Neutrophil (primary cell): Measurements from ENCODE around the gene CDKL5.

ENCODE experiments used
- H3K27ac ChIP-seq: fragments of 200-600 bp; sonication (generic); 2 replicates; pipeline ENCODE4 v1.5.1; 2016; ENCODE audit warnings: mild to moderate bottlenecking, moderate library complexity
- H3K27me3 ChIP-seq: fragments of 200-600 bp; sonication (generic); 2 replicates; pipeline ENCODE4 v1.6.0; 2016; ENCODE audit warnings: mild to moderate bottlenecking
- H3K36me3 ChIP-seq: fragments of 200-600 bp; sonication (generic); 2 replicates; pipeline ENCODE4 v1.5.1; 2017
- H3K4me1 ChIP-seq, 2 experiments: fragments of 200-600 bp in 1 of 2; sonication (generic) in 1 of 2; 1 replicate in 1 of 2; 2 replicates in 1 of 2; pipeline versions ENCODE4 v1.5.1 to v1.6.1; 2013 to 2016; ENCODE audit warnings: low read depth in 1 of 2, low read length in 1 of 2, mild to moderate bottlenecking in 1 of 2, moderate library complexity in 1 of 2; ENCODE audit not compliant: control insufficient read depth in 1 of 2, insufficient read depth in 1 of 2
- H3K4me3 ChIP-seq, 2 experiments: fragments of 200-600 bp in 1 of 2; sonication (generic) in 1 of 2; 1 replicate in 1 of 2; 2 replicates in 1 of 2; pipeline ENCODE4 v1.5.1; 2013 to 2016; ENCODE audit warnings: low read depth in 1 of 2, low read length in 1 of 2, mild to moderate bottlenecking in 1 of 2, moderate library complexity in 1 of 2
- H3K9me3 ChIP-seq: fragments of 200-600 bp; sonication (generic); 2 replicates; pipeline ENCODE4 v1.5.1; 2016
- CTCF ChIP-seq: fragments of 200-600 bp; sonication (generic); IDR thresholded peaks from 2 replicates; pipeline ENCODE4 v1.5.1; 2016; ENCODE audit warnings: antibody characterized with exemption

CDKL5 gene

GRCh38 chrX:18401848-18402213, 23.6 kb upstream of the CDKL5 start:
- no peak for TF ChIP-seq CTCF
- Histone ChIP-seq H3K4me1 (peaks cover 3 to 4% of the 10 kb centered on the region in 2 experiments), H3K36me3 (no peaks in the 10 kb centered on the region), H3K27ac (no peak overlapping the region), H3K9me3 (no peaks in the 10 kb centered on the region), H3K27me3 (no peaks in the 10 kb centered on the region), H3K4me3 (no peak overlapping the region)

DNA sequence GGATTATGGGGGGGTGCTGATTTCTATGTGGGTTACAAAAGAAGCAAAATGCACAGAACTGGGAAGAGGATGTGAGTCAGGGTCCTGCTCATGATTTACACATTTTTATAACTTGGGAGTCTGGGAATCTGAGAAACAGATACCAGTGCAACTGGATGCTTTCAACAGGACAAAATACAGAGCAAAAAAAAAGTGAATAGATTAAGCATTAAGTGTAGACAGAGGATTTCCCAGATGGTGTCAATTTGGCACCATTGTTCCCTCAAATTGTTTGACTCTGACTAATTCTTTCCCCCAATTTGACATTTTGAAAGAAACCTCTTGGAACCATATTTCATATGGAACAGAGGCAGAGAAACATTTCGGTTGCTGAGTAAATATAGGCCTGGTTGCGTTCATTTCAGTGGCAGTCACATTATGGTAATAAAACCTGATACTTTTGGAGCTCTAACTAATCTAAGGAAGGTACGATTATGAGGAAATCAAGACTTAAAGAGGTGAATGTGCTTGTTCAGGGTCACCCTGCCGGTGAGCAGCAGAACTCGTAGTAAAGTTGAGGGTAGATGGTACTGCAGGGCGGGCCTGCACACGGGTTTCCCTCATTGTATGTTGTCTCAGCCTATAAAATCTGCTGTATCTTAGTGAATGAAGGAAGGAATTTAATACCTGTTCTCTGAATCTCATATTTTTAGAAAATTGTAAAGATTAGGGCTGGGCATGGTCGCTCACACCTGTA, 18.7 kb upstream of the CDKL5 start:
- no peaks in the 10 kb centered on the region for H3K9me3 ChIP-seq
- H3K4me3 ChIP-seq = no peak overlapping the region
- no peaks in the 10 kb centered on the region for H3K27me3 ChIP-seq
- H3K27ac ChIP-seq = no peak overlapping the region
- H3K36me3 ChIP-seq = no peaks in the 10 kb centered on the region
- H3K4me1 ChIP-seq = peaks cover 0 to 3% of the 10 kb centered on the region in 2 experiments
- TF ChIP-seq CTCF = no peak

DNA sequence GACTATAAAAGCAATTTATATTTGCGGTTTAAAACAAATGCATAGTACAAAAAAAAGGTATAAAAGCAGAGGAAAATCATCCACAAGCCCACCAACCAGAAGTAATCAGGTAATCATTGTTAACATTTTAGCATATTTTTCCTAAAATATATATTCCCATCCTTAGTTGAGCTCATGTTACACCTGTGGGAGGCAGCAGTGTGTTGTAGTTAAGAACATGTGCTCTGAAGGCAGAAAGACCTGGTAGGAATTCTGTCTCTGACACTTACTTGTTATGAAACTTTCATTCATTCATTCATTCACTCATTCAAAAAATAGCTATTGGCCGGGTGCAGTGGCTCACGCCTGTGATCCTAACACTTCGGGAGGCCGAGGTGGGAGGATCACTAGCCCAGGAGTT, 15.4 kb upstream of the CDKL5 start:
- H3K27me3 ChIP-seq = no peaks in the 10 kb centered on the region
- H3K4me1 ChIP-seq = peaks cover 0 to 3% of the 10 kb centered on the region in 2 experiments
- no peaks in the 10 kb centered on the region for H3K36me3 ChIP-seq
- no peak overlapping the region for H3K4me3 ChIP-seq
- no peak overlapping the region for H3K27ac ChIP-seq
- TF ChIP-seq CTCF = no peak
- H3K9me3 ChIP-seq = no peaks in the 10 kb centered on the region

- Histone ChIP-seq H3K27me3 (no peaks in the 10 kb centered on the region), H3K4me1 (peaks cover 0 to 3% of the 10 kb centered on the region in 2 experiments), H3K27ac (no peak overlapping the region), H3K4me3 (no peak overlapping the region), H3K9me3 (no peaks in the 10 kb centered on the region), H3K36me3 (no peaks in the 10 kb centered on the region)
- TF ChIP-seq CTCF = no peak
Observed at GRCh38 chrX:18415386-18415785, 10.0 kb upstream of the CDKL5 start.

GRCh38 chrX:18422325-18422724, 3.1 kb upstream of the CDKL5 start:
- no peak overlapping the region for H3K4me3 ChIP-seq
- H3K9me3 ChIP-seq = no peaks in the 10 kb centered on the region
- no peaks in the 10 kb centered on the region for H3K27me3 ChIP-seq
- H3K4me1 ChIP-seq = peaks cover 12 to 19% of the 10 kb centered on the region in 2 experiments
- TF ChIP-seq CTCF = no peak
- no peak overlapping the region for H3K27ac ChIP-seq
- H3K36me3 ChIP-seq = no peaks in the 10 kb centered on the region
